Skin epidermis (tissue), 12 donors: Measurements from ENCODE around the gene GDAP2.
A peak's percentile ranks its signal among the peaks of the same experiment; 100 is the strongest.
"Not testable (repeated sequence)": the region's sequence is repeated elsewhere in the genome, so short reads cannot be mapped to it uniquely, and the experiment has no call there.

Experiments
- H3K27ac ChIP-seq, 21 experiments: fragments of 200-600 bp; sonication (generic) in 11 of 21; one replicate each; pipeline ENCODE4 v1.5.0; 2020; ENCODE audit warnings: mild to moderate bottlenecking in 3 of 21, inconsistent platforms in 2 of 21, moderate library complexity in 2 of 21
- H3K4me3 ChIP-seq, 7 experiments: fragments of 200-600 bp; sonication (generic) in 2 of 7; one replicate each; pipeline ENCODE4 v1.5.0; 2020; ENCODE audit warnings: inconsistent platforms in 2 of 7, mild to moderate bottlenecking in 2 of 7, moderate library complexity in 1 of 7

Gene GDAP2

GRCh38 chr1:117846674-117847425, 82.6 kb downstream of the GDAP2 start:
- no peak overlapping the region for H3K27ac ChIP-seq

GRCh38 chr1:117844478-117844877, 84.9 kb downstream of the GDAP2 start:
- not testable (repeated sequence) for H3K4me3 ChIP-seq, H3K27ac ChIP-seq

More at GRCh38 chr1:117846674-117847425, 82.6 kb downstream of the GDAP2 start:
- H3K4me3 ChIP-seq: no peak overlapping the region

GRCh38 chr1:117843791-117844190, 85.6 kb downstream of the GDAP2 start:
- H3K4me3 ChIP-seq: no peak overlapping the region
- H3K27ac ChIP-seq: no peak overlapping the region

- Histone ChIP-seq H3K27ac (no peak overlapping the region), H3K4me3 (no peak overlapping the region)
Measured at GRCh38 chr1:117842408-117843170, 86.8 kb downstream of the GDAP2 start.

GRCh38 chr1:117841117-117841650, 88.2 kb downstream of the GDAP2 start:
- Histone ChIP-seq H3K27ac (no peak overlapping the region), H3K4me3 (no peak overlapping the region)

GRCh38 chr1:117838911-117839310, 90.5 kb downstream of the GDAP2 start:
- no peak overlapping the region for H3K27ac ChIP-seq

GRCh38 chr1:117836069-117836468, 93.4 kb downstream of the GDAP2 start:
- Histone ChIP-seq H3K27ac (no peak overlapping the region), H3K4me3 (no peak overlapping the region)

More at GRCh38 chr1:117838911-117839310, 90.5 kb downstream of the GDAP2 start:
- no peak overlapping the region for H3K4me3 ChIP-seq

GRCh38 chr1:117834416-117834815, 95.0 kb downstream of the GDAP2 start:
- H3K27ac ChIP-seq: no peak overlapping the region
- no peak overlapping the region for H3K4me3 ChIP-seq

GRCh38 chr1:117832453-117832852, 97.0 kb downstream of the GDAP2 start:
- Histone ChIP-seq H3K4me3 (no peak overlapping the region), H3K27ac (no peak overlapping the region)

- no peak overlapping the region for H3K27ac ChIP-seq
- no peak overlapping the region for H3K4me3 ChIP-seq
Measured at GRCh38 chr1:117830222-117830621, 99.2 kb downstream of the GDAP2 start.

GRCh38 chr1:117828201-117828600, 101.2 kb downstream of the GDAP2 start:
- H3K4me3 ChIP-seq: no peak overlapping the region
- no peak overlapping the region for H3K27ac ChIP-seq

- H3K27ac ChIP-seq: peak overlapping the region in 6 of 21 experiments; percentile 1 to 71 (median 33)
- H3K4me3 ChIP-seq: no peak overlapping the region
Measured at GRCh38 chr1:117826540-117827078, 102.8 kb downstream of the GDAP2 start.

- Histone ChIP-seq H3K27ac (peak overlapping the region in 5 of 21 experiments; percentile 19 to 64 (median 44)), H3K4me3 (no peak overlapping the region)
Measured at GRCh38 chr1:117826119-117826518, 103.3 kb downstream of the GDAP2 start.

- no peak overlapping the region for H3K4me3 ChIP-seq
- peak overlapping the region in 6 of 21 experiments; percentile 1 to 64 (median 40) for H3K27ac ChIP-seq
Measured at GRCh38 chr1:117825414-117825813, 104.0 kb downstream of the GDAP2 start.

GRCh38 chr1:117824616-117825015, 104.8 kb downstream of the GDAP2 start:
- H3K4me3 ChIP-seq: no peak overlapping the region
- peak overlapping the region in 4 of 21 experiments; percentile 1 to 55 (median 40) for H3K27ac ChIP-seq

- peak overlapping the region in 4 of 21 experiments; percentile 37 to 63 (median 57) for H3K27ac ChIP-seq
- no peak overlapping the region for H3K4me3 ChIP-seq
Measured at GRCh38 chr1:117821774-117822482, 107.5 kb downstream of the GDAP2 start.

GRCh38 chr1:117821382-117821755, 108.1 kb downstream of the GDAP2 start:
- Histone ChIP-seq H3K4me3 (no peak overlapping the region), H3K27ac (peak overlapping the region in 5 of 21 experiments; percentile 37 to 67 (median 59))

GRCh38 chr1:117820694-117821381, 108.6 kb downstream of the GDAP2 start:
- H3K4me3 ChIP-seq: no peak overlapping the region
- peak overlapping the region in 5 of 21 experiments; percentile 37 to 67 (median 59) for H3K27ac ChIP-seq

- H3K4me3 ChIP-seq: no peak overlapping the region
- H3K27ac ChIP-seq: no peak overlapping the region
Measured at GRCh38 chr1:117820096-117820495, 109.3 kb downstream of the GDAP2 start.
